HCEC 1CT (cell line): ENCODE measurements around the gene GALNT18.

Experiments used
- DNase-seq: peaks from one replicate; pipeline ENCODE4 v3.0.0-alpha.2; 2017

GALNT18 gene

DNA sequence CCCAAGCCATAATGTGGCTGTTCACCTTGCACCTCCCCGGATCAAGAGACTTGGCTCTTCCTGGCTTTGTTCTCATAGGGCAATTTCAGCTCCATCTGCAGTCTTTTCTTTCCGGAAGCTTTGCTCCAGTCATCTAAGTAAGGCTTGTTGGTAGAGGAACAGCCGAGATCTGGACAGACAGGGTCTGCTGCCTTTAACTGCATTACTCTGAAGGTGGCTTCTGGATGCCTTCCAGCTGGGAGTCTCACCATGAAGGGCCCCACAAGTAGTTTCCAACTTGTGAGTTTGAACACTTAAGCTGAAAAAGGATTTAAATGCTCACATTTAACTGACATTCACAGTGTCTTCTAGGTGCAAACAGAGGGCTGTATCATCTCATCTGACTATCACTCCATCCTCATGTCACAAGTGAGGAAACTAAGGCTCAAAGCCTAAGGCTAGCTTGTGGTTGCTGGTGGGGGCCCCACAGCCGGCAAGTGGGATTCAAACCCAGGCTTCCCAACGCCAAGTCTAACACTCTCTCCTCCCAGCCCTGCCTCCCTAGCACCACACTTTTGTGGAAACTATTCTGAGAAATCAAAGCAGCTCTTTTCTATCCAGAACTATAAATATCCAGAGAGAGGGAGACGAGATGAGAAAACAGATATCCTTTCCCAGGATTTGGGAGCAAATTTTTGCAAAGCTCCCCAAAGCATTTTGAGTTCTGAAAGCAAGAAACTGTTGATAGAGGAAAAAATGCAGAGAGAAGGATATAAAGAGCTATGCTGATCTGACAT lies 58.4 kb downstream of the GALNT18 start:
- no peak for DNase-seq

DNA sequence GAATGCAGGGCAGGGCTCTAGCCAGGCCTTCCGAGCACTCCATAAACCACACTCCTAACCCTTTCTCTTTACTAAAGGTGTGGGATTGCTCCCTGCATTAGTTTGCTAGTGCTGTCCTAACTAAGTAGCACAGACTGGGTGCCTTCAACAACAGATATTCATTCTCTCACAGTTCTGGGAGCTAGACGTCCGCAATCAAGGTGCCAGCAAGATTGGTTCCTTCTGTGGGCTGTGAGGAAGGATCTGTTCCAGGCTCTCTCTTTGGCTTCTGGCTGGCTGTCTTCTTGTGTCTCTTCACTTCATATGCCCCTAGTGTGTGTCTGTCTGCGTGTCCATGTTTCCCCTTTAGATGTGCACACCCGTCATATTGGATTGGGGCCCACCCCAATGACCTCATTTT lies 59.8 kb downstream of the GALNT18 start:
- DNase-seq, result no peak

DNA sequence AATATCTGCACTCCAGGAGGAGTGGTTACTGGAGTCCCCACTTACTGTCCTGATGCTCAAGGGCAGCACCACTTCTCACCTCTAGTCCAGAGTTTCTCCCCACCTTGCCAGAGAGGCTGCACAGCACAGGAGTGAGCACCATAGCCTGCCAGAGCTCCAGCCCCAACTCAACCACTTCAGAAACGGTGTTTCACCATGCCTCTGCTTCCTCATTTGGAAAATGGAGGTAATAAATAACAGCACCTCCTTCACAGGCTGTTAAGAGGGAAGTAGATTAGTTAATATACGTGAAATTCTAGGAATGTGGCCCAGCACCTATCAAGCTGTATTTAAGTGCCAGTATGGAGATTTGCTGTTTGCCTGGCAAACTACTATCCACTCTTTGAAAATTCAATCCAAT lies 63.0 kb downstream of the GALNT18 start:
- DNase-seq, result no peak

DNA sequence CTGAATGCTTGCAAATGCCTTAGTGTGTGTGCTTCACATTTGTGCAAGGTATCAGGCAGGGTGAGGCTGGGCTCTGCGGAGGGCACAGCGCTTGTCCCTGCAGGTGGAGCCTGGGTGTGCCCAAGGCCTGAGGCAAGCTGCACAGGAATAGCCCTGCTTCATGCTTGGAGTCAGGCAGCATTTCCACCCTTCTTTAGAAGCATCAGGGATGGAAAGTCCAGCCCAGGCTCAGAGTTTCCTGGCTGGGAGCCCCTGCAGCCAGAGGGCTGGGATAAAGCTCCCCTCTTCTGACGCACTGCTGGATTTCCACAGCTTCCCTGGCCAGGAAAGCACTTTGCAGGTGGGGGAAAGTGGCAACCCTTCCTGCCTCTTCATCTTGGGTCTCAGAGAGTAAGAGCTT lies 63.4 kb downstream of the GALNT18 start:
- no peak for DNase-seq

DNA sequence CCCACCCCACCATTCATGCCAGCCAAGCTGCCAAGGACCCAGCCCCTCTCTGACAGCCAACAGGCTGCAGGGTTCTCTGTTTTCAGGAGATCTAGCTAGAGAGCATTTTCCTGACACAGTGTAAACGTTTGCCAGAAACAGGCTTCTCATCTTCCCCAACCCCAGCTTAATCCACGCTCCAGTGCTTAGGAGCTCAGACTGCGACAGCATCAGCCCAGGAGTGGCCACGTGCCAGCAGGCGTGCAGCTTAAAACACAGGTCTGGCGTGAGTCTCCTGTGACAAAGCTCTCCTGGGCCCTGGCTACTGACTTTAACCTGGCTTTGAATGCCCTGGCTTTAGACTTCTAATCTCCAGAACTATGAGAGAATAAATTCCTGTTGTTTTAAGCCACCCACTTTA lies 66.6 kb downstream of the GALNT18 start:
- no peak for DNase-seq

DNA sequence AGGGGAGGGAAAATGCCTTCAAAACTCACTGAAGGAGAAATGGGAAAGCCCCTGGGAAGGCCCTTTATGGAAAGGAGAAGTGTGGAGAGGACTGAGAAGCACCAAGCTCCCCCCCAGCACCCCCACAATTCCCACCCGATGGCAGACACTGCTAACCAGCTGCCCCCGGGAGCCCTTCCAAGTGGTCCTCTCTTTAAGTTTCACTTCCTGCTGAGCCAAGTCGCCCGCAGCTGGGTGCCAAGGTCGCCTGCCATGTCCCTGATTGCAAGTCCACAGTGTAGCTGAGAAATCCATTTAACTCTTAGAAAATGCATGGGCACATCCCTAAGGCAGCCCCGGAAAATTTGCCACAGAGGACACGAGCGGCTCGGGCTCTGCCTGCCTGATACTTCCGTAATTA lies 68.2 kb downstream of the GALNT18 start:
- no peak for DNase-seq

DNA sequence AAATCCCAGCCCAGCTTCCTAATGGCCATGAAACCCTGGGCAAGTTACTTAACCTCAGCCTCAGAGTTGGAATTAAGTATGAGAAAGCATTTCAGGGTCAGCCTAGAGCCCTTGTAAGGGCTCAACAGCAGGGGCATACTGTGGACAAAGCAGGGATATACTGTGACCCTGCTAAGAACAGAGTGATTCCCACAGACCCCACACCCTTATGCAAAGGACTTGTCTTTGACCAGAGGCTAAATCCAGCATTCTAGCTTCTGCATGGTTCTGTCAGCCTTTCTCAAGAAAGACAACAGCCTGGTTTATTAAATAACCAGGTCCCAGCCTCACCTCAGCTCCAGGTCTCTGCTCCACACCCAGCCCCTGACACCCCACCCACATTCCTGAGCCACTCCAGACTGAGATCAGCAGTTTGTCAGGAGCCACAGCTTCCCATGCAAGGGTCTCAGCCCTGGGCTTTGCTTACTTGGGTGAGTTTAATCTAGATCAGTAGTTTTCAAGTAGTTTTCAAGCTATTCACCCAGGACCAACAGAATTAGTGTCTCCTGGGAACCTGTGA lies 69.2 kb downstream of the GALNT18 start:
- DNase-seq, result no peak

DNA sequence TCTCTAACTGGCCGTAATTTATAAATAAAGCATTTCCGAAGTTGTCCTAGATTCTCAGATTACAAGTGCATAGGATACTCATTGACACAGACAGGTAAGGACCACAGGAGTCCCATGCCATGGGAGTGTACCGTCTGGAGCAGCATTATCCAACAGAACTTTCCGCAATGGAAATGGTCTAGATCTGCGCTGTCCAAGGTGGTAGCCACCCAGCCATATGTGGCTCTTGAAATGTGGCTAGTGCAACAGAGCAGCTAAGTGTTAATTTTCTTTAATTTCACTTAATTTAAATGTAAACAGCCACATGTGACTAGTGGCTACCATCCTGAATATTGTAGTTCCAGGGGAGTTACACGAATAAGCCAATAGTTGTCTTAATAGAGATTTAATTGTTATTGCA lies 71.3 kb downstream of the GALNT18 start:
- DNase-seq, result no peak

DNA sequence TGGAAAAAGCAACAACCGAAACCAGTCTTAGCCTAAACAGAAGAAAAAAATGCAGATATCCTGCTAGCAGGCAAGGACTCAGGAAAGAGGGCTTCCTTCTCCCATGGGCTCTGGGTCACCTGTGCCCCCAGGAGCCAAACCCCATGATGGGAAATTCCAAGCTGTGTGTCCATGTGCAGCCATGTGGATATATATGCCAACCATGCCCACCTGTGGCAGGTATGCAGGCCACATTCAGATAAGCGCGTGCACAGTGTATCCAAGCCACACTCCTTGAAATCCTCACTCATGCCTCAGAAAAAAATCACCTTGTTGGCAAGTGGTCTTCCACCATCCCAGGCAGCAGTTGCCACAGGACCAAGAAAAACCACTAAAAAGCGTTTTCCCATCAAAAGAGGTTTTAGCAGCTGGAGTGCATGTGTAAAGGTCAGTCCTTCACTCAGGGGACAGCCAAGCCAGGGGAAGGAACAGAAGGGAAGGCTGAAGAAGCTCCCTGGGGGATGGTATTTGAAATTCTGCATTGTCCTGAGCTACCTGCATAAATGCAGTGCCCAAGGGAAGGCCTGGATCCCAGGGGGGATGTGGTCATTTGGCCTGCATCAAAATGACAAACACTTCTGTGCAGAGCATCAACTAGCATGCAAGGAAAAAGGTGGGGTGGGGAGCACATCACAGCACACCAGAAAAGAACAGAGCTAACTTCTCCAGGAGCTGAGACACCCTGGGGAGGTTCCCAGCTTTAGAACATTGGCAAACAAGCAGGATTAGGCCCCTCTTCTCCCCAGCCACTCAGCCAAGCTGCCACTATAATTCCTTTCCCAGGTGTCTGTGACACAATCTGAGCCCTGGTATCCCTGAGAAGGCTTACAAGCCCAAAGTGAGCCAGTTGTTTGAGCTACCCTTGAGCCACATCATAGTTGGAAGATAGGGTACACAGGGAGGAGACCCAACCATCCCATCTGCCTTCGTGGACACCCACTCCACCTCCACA lies 76.2 kb downstream of the GALNT18 start:
- no peak for DNase-seq

DNA sequence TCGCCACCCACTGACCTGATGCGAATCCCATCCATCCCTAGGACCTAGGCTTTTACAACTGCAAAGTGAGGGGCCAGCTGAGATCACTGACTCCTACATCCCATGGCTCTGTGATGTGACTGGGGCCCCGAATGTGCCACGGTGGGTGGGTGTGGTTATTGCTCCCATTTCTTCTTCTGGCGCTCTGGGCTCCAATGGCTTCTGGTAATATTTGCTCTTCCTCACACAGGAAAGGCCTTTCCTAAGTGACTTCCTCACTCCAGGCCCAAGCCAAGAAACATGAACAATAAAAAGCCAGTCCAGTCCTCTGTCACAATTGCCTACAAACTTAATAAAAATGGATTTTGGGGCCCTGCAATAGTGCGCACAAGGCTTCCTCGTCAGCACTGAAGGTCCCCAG lies 78.1 kb downstream of the GALNT18 start:
- DNase-seq, result no peak

DNA sequence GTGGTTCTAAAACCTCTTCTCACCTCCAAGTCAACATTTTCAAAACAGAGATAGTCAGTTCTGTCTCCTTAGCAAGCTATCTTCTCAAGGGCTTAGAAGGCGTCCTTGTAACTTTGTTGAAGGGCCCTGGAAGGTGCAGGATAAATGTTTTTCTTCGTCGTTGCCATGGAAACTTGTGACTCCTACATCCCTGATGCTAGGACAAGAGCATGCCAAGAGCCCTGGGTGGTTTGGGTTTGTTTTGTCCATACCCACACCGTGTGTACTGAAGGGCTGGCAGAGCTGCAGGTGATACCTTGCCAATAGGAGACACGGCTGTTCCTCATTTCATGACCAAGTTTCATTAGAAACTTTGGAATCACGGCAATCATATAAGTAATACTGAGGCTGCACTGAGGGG lies 81.6 kb downstream of the GALNT18 start:
- no peak for DNase-seq

DNA sequence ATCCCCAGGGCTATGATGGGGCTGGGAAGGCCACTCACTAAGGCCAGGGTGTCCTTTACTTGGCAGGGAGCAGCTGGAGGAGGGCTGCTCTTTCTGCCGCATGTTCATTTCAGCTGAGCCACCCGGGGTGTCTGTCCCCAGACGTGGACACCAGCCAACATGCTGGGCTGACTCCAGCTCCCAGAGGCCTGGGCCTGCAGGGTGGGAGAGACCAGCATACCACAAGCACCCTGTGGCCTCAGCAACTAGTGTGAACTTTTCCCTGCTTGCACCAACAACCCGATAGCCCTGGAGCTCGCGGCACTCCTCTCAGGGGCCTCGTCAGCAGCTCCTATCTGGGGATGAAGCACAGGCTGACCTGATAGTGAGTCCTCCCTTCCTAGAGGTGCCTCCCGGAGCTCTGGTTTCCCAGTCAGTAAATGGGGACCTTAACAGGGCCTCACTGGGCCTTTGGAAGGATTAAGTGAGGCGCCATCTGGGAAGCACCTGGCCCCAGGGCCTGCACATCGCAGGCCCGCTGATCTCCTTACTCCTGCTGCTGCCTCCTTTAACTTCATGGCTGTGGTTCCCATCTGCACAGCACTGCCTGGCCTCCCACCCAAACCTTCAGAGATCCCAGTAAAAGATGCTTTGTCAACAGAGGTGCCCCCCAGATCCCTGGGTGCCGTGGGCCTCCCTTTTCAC lies 83.4 kb downstream of the GALNT18 start:
- DNase-seq, result no peak

DNA sequence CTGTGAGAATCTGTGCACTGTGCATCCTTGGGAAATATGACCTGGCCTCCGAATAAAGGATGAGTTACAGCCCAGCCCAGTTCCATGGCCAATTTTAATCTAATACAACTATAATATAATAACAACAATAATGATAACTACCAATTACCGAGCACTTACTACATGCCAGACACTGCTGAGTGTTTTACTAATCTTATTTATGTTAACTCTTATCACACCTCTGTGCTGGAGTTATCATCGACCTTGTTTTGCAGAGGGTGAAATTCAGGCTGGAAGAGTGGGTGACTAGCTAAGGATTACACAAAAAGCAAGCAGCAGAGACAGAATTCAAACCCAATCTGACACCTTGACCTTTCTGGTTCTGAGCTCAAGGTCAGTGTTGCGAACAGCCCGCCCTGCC lies 83.9 kb downstream of the GALNT18 start:
- DNase-seq, result no peak

DNA sequence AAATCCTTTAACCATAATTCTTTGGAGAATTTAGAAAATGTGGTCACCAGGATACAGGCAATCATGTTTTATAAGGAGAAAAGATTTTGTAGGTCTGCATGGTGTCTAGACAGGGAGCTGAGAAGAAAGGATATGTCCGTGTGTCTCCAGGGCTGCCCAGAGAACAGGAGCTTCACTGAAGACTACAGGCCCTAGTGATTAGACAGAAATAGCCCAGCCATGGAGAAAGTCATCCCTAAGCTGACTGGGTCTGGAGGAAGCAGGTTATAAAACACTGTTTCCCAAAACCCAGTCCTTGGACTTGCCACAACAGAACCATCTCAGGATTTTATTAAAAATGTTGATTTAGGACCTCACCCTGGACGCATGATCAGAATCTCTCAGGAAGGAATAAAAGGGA lies 84.4 kb downstream of the GALNT18 start:
- no peak for DNase-seq

DNA sequence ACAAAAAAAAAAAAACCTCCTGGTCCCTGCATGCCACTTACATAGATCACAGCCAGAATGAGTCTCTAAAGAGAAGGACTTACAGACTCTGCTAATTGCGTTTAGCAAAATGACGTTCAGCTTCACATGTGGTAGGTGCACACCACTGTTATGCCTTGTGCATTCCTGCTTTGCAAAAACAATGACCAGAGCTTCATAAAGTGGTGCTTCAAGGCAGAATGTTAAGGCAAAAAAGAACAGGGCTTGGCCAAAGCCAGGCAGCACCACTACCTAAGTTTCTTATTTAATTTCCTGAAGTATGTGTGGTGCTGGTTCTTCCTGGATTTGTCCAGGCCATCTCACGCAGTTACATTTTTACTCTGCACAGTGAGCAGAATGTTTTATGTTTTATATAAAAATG lies 85.2 kb downstream of the GALNT18 start:
- no peak for DNase-seq

DNA sequence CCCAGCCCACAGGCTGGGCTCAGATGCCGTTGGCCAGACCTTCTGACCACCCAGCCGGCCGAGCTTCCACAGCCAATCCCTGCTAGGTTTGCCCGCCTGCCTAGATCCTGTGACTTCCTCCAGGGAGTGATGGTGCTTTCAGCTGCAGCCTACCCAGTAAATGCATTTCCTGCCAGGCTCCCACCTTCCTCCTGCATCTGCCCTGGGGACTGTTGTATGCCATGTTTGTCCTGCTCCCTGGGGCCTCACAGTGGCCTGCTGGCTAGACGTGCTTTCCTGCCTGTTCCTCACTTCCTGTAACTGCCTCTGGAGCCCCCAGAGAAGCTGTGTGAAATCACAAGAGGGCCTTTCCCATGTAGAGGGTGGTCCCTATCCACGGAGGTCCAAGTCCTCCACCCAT lies 86.2 kb downstream of the GALNT18 start:
- DNase-seq, result no peak

DNA sequence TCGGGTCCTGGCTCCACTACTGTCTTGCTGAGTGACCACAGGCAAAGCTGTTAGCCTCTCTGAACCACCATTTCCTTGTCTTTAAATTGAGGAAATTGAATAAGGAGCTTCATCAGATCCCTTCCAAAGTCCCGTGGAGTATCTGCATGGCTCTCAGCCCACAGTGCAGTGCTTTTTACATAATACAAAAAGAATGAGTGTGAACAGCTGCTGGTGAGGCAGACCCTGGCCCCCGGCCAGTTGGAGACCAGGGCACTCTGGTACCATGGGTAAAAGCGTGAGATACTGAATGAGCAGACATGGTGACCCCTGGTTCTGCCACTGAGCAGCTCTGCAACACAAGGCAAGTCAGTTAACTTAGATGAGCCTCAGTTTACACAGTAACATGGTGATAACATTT lies 86.8 kb downstream of the GALNT18 start:
- DNase-seq, result no peak

DNA sequence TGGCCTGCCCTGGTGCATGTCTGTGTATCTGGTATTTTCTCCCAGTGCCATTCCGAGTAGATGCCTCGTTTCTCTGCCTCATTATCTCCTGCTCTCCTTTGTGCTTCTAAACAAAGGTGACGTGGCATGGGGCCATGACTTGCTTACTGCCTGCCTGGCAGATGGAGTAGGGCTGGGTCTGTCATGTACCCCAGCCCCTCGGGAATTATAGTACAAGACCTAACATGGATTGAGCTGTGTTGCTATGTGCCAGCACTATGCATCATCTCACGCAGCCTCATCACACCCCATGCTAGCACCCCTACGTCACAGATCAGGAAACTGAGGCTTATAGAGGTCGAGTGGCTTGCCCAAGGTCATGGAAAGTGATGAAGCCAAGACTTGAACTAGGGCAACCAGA lies 88.1 kb downstream of the GALNT18 start:
- no peak for DNase-seq

DNA sequence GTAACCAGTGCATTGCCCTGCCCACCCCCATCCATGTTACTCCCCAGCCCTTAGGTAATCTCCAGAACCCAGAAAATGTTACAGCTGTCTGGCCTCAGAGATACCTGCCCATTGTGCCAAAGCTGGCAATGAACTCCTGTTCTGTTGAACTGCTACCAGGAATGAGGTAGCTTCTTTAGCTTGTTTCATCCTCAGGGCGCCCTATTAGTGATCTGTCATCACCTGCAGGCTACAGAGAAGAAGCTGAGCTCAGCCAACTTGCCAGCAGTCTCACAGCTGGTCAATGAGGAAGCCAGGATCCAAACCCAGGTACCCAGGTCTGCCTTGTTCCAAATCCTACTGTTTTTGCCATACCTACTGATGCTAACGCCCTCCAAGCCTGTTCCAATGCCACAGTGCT lies 88.7 kb downstream of the GALNT18 start:
- DNase-seq, result no peak

DNA sequence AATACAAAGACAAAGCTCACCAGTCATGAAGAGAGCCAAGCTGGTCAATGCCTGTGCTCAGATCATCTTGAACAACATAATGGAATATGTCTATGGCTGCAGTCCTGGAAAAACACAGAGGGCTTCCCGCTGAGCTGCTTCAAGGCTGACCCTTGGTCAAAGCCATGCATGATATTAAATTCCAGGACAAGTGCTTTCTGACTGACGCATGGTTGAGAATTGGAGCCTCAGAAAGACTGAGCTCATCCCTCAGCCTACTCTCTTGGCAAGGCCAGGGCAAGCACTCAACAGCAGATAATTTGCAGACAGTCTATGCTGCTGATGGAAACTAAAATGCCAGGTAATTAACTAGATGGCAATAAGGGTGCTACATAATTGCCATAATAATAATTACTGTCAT lies 89.2 kb downstream of the GALNT18 start:
- no peak for DNase-seq

DNA sequence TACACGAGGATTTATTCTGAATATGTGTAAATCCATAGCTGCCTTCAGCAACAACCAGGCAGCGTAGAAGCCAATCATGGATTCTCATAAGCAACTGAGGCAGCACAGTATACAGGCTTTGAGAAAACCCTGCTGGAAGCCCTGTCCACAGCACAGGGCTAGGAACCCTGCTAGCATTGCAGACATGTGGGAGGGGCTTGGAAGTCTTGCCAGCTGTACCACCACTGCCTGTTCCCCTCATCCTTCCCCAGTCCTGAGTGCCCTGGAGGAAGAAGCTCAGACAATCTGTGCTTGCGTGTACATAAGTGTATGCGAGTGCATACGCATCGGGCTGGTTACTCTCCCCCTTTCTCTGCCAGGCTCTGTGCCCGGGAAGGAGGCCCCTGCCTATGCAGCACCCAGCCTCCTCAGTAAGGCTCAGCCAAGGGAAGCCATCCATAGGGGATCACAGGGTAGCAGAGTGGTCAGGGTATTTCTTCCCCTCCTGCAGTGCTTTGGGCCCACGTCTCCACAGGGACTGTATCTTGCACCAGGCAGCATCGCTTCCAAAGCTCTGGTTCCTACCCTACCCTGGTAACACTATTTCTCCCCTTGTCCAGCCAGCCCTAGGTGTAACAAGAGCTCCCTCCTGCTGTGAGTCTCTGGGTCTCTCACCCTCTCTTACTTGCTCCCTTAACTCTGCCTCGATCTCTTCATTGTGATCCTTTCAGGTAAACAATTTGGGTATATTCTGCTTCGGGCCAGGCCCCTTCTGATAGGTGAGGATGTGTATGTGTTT lies 90.5 kb downstream of the GALNT18 start:
- DNase-seq, result no peak

DNA sequence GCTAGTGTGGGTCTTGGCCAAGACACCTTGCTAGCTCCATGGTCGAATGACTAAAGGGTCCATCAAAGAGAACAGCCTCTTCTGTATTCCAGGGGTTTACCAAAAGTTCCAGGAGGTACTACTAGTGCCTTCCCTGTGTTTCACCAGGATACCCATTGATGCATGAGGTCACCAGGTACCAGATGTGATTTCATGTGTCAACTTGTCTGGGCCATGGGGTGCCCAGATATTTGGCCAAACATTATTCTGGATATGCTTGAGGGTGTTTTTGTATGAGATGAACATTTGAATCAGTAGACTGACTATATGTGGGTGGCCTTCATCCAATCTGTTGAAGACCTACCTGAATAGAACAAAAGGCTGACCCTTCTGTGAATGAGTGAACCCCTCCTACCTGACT lies 92.8 kb downstream of the GALNT18 start:
- no peak for DNase-seq

DNA sequence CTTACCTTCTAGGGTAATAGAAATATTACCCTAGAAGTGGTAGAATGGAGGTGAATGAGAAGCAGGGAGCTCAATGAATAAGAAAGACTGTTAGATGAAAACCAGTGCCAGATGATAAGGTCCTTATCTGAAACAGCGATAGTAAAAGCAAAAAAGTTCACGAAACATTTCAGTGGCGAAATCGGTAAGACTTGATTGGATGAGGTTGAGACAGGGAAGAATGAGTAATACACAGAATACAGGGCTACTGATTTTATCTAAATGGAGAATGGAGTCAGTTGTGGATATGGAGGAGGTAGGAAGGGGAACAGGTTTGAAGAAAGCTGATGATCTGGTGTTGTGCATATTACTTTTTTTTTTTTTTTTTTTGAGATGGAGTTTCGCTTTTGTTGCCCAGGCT lies 96.5 kb downstream of the GALNT18 start:
- DNase-seq, result no peak
